ENCODE data around the gene TEDC1.

GRCh38 chr14:105533391-105533790, 42.3 kb downstream of the TEDC1 start:
- TF ChIP-seq EZH2 (IDR thresholded peaks at IDR 0.05; ENCODE audit: insufficient read depth, poor library complexity, severe bottlenecking) (no peak), EZH2phosphoT487 (IDR thresholded peaks at IDR 0.05; ENCODE audit: insufficient read depth, low read depth) (no peak)
